ENCODE data around the gene DSG2.

Gene DSG2

GRCh38 chr18:31548853-31549252 is 50.9 kb downstream of the DSG2 start:
- TF ChIP-seq POLR2AphosphoS5 (IDR thresholded peaks at IDR 0.05; ENCODE audit: low read depth, low read length), result no peak
- no peak for TF ChIP-seq FOXP2 (optimal IDR thresholded peaks at IDR 0.05; ENCODE audit: borderline replicate concordance, extremely low read depth, extremely low read length, insufficient read depth)
- no peak for TF ChIP-seq REST (IDR thresholded peaks at IDR 0.05; ENCODE audit: insufficient read depth in 1 of 2, low read depth in 2 of 2, low read length in 2 of 2)
- TF ChIP-seq TAF1 (IDR thresholded peaks at IDR 0.05; ENCODE audit: borderline replicate concordance, insufficient read depth, low read length), result no peak
- TF ChIP-seq SIN3A (IDR thresholded peaks at IDR 0.05; ENCODE audit: borderline replicate concordance, insufficient read depth, low read length), result no peak

- TF ChIP-seq REST (IDR thresholded peaks at IDR 0.05; ENCODE audit: insufficient read depth in 1 of 2, low read depth in 2 of 2, low read length in 2 of 2) (no peak), FOXP2 (optimal IDR thresholded peaks at IDR 0.05; ENCODE audit: borderline replicate concordance, extremely low read depth, extremely low read length, insufficient read depth) (no peak), POLR2AphosphoS5 (IDR thresholded peaks at IDR 0.05; ENCODE audit: low read depth, low read length) (no peak)
These were observed 51.4 kb downstream of the DSG2 start for GRCh38 chr18:31549416-31549815.

GRCh38 chr18:31551883-31552282 is 53.9 kb downstream of the DSG2 start:
- TF ChIP-seq FOXP2 (optimal IDR thresholded peaks at IDR 0.05; ENCODE audit: borderline replicate concordance, extremely low read depth, extremely low read length, insufficient read depth) (no peak), SIN3A (IDR thresholded peaks at IDR 0.05; ENCODE audit: borderline replicate concordance, insufficient read depth, low read length) (no peak), POLR2AphosphoS5 (IDR thresholded peaks at IDR 0.05; ENCODE audit: low read depth, low read length) (no peak), REST (IDR thresholded peaks at IDR 0.05; ENCODE audit: insufficient read depth in 1 of 2, low read depth in 2 of 2, low read length in 2 of 2) (no peak), TAF1 (IDR thresholded peaks at IDR 0.05; ENCODE audit: borderline replicate concordance, insufficient read depth, low read length) (no peak)

- TF ChIP-seq POLR2AphosphoS5 (IDR thresholded peaks at IDR 0.05; ENCODE audit: low read depth, low read length), result no peak
- TF ChIP-seq SIN3A (IDR thresholded peaks at IDR 0.05; ENCODE audit: borderline replicate concordance, insufficient read depth, low read length), result no peak
- no peak for TF ChIP-seq TAF1 (IDR thresholded peaks at IDR 0.05; ENCODE audit: borderline replicate concordance, insufficient read depth, low read length)
- TF ChIP-seq REST (IDR thresholded peaks at IDR 0.05; ENCODE audit: insufficient read depth in 1 of 2, low read depth in 2 of 2, low read length in 2 of 2), result no peak
- no peak for TF ChIP-seq FOXP2 (optimal IDR thresholded peaks at IDR 0.05; ENCODE audit: borderline replicate concordance, extremely low read depth, extremely low read length, insufficient read depth)
These were observed 55.8 kb downstream of the DSG2 start for GRCh38 chr18:31553800-31554199.

GRCh38 chr18:31554776-31555175 is 56.8 kb downstream of the DSG2 start:
- TF ChIP-seq TAF1 (IDR thresholded peaks at IDR 0.05; ENCODE audit: borderline replicate concordance, insufficient read depth, low read length) (no peak), POLR2AphosphoS5 (IDR thresholded peaks at IDR 0.05; ENCODE audit: low read depth, low read length) (no peak), SIN3A (IDR thresholded peaks at IDR 0.05; ENCODE audit: borderline replicate concordance, insufficient read depth, low read length) (no peak), REST (IDR thresholded peaks at IDR 0.05; ENCODE audit: insufficient read depth in 1 of 2, low read depth in 2 of 2, low read length in 2 of 2) (no peak), FOXP2 (optimal IDR thresholded peaks at IDR 0.05; ENCODE audit: borderline replicate concordance, extremely low read depth, extremely low read length, insufficient read depth) (no peak)
